Measurements from ENCODE around the gene DCST1.

Gene DCST1

GRCh38 chr1:155057104-155057503 is 23.5 kb downstream of the DCST1 start:
- DNase-seq (ENCODE audit: extremely low spot score) = no peak
- no peak for TF ChIP-seq CTCF (IDR thresholded peaks at IDR 0.05; ENCODE audit: control extremely low read depth, extremely low read depth, low read depth, missing control alignments)
- ChIA-PET CTCF (interaction anchor here (0.9 to 16.0 kb wide), 9 partner anchors 11 to 497 kb away, joined by 3 to 285 read pairs (median 6); partner anchors contain the start of genes ADAM15 and PBXIP1), POLR2A (interaction anchor here (0.8 kb wide), 1 partner anchor 116 kb away, joined by 3 read pairs; the partner anchor contains the start of gene KRTCAP2)

GRCh38 chr1:155057788-155058211 is 24.2 kb downstream of the DCST1 start:
- TF ChIP-seq CTCF (IDR thresholded peaks at IDR 0.05; ENCODE audit: control extremely low read depth, extremely low read depth, low read depth, missing control alignments) = no peak
- CTCF ChIA-PET = interaction anchor here (1.3 to 16.0 kb wide), 8 partner anchors 11 to 498 kb away, joined by 3 to 285 read pairs (median 12); partner anchors contain the start of genes ADAM15 and PBXIP1
- POLR2A ChIA-PET = no interaction called here
- DNase-seq (ENCODE audit: extremely low spot score) = no peak

GRCh38 chr1:155060736-155061135 is 27.1 kb downstream of the DCST1 start:
- ChIA-PET CTCF (interaction anchor here (1.0 to 16.0 kb wide), 21 partner anchors 14 to 579 kb away, joined by 3 to 285 read pairs (median 7); partner anchors contain the start of genes ADAM15, EFNA3, KRTCAP2 and PBXIP1), POLR2A (no interaction called here)
- TF ChIP-seq CTCF (IDR thresholded peaks at IDR 0.05; ENCODE audit: control extremely low read depth, extremely low read depth, low read depth, missing control alignments) = no peak
- no peak for DNase-seq (ENCODE audit: extremely low spot score)

GRCh38 chr1:155061381-155062150 is 27.9 kb downstream of the DCST1 start:
- peak; percentile 90 for DNase-seq (ENCODE audit: extremely low spot score)
- ChIA-PET CTCF (interaction anchor here (0.6 to 16.0 kb wide), 38 partner anchors 8 to 581 kb away, joined by 3 to 285 read pairs (median 4); partner anchors contain the start of genes ADAM15, EFNA3, KRTCAP2 and PBXIP1), POLR2A (interaction anchor here (0.6 kb wide), 1 partner anchor 597 kb away, joined by 3 read pairs; no protein-coding TSS in a partner anchor)
- TF ChIP-seq CTCF (IDR thresholded peaks at IDR 0.05; ENCODE audit: control extremely low read depth, extremely low read depth, low read depth, missing control alignments) = peak; percentile 94

GRCh38 chr1:155062151-155062686 is 28.6 kb downstream of the DCST1 start:
- DNase-seq (ENCODE audit: extremely low spot score) = no peak
- CTCF ChIA-PET = interaction anchor here (0.6 to 16.0 kb wide), 37 partner anchors 8 to 582 kb away, joined by 3 to 285 read pairs (median 4); partner anchors contain the start of genes ADAM15, EFNA3, KRTCAP2 and PBXIP1
- TF ChIP-seq CTCF (IDR thresholded peaks at IDR 0.05; ENCODE audit: control extremely low read depth, extremely low read depth, low read depth, missing control alignments) = no peak
- POLR2A ChIA-PET = interaction anchor here (0.6 kb wide), 1 partner anchor 597 kb away, joined by 3 read pairs; no protein-coding TSS in a partner anchor

- CTCF ChIA-PET = interaction anchor here (0.9 to 16.0 kb wide), 7 partner anchors 13 to 117 kb away, joined by 3 to 285 read pairs (median 18); partner anchors contain the start of genes ADAM15, EFNA3 and PYGO2
- DNase-seq (ENCODE audit: extremely low spot score) = peak; percentile 83
- POLR2A ChIA-PET = no interaction called here
- TF ChIP-seq CTCF (IDR thresholded peaks at IDR 0.05; ENCODE audit: control extremely low read depth, extremely low read depth, low read depth, missing control alignments) = peak; percentile 97
Observed at GRCh38 chr1:155062702-155063411, 29.2 kb downstream of the DCST1 start.

Measured in GM10248 (cell line).